ENCODE results near the gene GTF2IRD2. TPM values are rescaled to one million over a fixed set of nuclear protein-coding genes. Genes with fewer than 3 reads are reported as not detected.
"Not testable (repeated sequence)": the region's sequence is repeated elsewhere in the genome, so short reads cannot be mapped to it uniquely, and the experiment has no call there.

The GTF2IRD2 gene
- total RNA-seq (2014; rRNA removed) (0.63 and 3.0 TPM in 2 replicates), Bru-seq, nascent RNA (percentile 48 among the genes with signal in this experiment), BruChase-seq, experiment 1, labeled RNA remaining after a 6-hour chase (percentile 59 among the genes with signal in this experiment), BruChase-seq, experiment 2, labeled RNA remaining after a 2-hour chase (percentile 58 among the genes with signal in this experiment)
- long read RNA-seq, transcript GTF2IRD2-201 (16 exons, 3,558 nt): major isoform, 10 of 73 reads
- long read RNA-seq, transcript GTF2IRD2-205 (3 exons, 578 nt): minor isoform, 9 of 73 reads
- long read RNA-seq, partial matches to known transcripts: 28 of 73 reads
- long read RNA-seq, other reads (novel, unspliced or antisense): 24 of 73 reads

DNA sequence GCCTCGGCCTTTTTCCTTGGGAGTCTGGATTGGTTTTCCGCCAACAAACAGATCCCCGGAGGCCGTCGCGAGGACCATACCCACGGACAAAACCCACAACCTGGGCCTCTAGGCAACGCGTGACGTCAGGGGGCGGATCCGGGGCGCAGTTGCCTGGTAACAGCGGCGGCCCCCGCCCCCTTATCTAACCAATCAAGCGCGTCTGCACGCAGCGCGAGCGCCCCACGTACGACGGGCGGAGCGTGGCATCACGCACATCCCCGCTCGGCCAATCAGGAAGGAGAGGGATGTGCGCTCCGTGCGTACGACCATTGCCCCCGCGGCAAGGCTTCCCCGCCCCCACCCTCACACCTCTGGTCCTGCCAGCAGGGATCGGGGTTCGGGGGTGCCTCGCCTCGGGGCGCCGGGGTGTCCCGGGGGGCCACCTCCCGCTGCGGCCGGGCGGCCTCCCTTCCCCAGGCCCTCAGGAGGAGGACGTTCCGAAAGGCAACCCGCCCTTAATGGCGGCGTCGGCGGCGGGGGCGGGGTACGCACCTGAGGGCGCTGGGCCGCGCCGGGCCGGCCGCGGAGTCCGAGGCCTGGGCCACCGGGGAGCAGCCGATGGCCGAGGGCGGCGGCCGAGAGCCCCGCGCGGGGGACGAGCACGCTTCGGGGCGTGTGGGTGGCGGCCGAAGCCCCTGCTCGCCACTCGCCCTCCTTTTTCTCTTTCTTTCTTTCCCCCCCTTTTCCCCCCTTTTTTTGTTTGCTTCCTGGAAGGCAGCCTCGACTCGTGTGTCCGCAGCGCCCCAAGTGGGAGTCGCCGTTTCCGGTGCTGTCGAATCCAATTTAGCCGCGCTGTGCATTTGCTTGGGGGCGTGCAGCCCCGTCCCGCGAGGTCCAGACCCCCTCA lies at the start of gene GTF2IRD2:
Gene GTF2IRD2, minus strand, starts transcription at position 773 of the 889 bp plus-strand sequence. CDS start 15,227 bp downstream, outside the sequence.
- H3K4me2 ChIP-seq (ENCODE audit: low read length); H3K9ac ChIP-seq (ENCODE audit: low read length); H3K79me2 ChIP-seq (ENCODE audit: low read length); H3K36me3 ChIP-seq (ENCODE audit: low read depth, low read length); H3K9me3 ChIP-seq (ENCODE audit: low read length); DNase-seq; H3K27ac ChIP-seq (ENCODE audit: low read length); POLR2A ChIA-PET (ENCODE audit: unreplicated experiment); H3F3A ChIP-seq (ENCODE audit: low read length, unreplicated experiment); intact Hi-C loops (cut with micrococcal nuclease); H3K4me1 ChIP-seq (ENCODE audit: insufficient read depth, low read length); CTCF ChIA-PET; H2AFZ ChIP-seq (ENCODE audit: low read length); BruUV-seq (replicated peaks); H3K27me3 ChIP-seq (ENCODE audit: low read length); H3K4me3 ChIP-seq (ENCODE audit: low read length); H4K20me1 ChIP-seq (ENCODE audit: low read length); H3K9me2 ChIP-seq (replicated peaks; ENCODE audit: low read length): not testable (repeated sequence)
- peak; percentile 87 for ATAC-seq

DNA sequence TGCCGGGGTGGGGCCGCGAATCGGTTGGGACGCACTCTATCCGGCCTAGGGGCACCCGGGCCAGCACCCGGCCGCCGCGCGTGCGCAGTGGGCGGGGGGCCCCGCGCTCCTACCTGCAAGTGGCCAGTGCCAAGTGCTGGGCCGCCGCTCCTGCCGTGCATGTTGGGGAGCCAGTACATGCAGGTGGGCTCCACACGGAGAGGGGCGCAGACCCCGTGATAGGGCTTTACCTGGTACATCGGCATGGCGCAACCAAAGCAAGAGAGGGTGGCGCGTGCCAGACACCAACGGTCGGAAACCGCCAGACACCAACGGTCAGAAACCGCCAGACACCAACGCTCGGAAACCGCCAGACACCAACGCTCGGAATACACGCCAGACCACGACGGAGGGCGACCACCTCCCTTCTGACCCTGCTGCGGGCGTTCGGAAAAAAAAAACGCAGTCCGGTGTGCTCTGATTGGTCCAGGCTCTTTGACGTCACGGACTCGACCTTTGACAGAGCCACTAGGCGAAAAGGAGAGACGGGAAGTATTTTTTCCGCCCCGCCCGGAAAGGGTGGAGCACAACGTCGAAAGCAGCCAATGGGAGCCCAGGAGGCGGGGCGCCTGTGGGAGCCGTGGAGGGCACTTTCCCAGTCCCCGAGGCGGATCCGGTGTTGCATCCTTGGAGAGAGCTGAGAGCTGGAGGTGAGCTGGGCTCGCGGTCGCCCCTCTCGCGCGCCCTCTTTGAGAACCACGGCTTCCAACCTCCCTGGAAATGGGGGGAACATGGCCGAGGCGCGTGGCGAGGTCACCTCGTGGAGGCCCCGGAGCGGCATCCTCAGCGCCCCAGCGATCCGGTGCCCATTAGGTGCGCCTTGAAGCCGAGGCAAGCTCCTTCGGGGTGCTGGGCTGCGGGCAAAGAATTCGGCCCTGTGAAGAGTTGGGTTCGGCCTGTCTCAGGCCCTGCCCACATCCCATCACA lies 39.0 kb upstream of the GTF2IRD2 start:
- H3K9me2 ChIP-seq (replicated peaks; ENCODE audit: low read length); POLR2A ChIA-PET (ENCODE audit: unreplicated experiment); CTCF ChIA-PET; H3K36me3 ChIP-seq (ENCODE audit: low read depth, low read length); H3K9me3 ChIP-seq (ENCODE audit: low read length); H3K4me1 ChIP-seq (ENCODE audit: insufficient read depth, low read length); H3F3A ChIP-seq (ENCODE audit: low read length, unreplicated experiment); H3K79me2 ChIP-seq (ENCODE audit: low read length); H3K27me3 ChIP-seq (ENCODE audit: low read length); H2AFZ ChIP-seq (ENCODE audit: low read length); H4K20me1 ChIP-seq (ENCODE audit: low read length); BruUV-seq (replicated peaks); intact Hi-C loops (cut with micrococcal nuclease): not testable (repeated sequence)
- Histone ChIP-seq H3K9ac (ENCODE audit: low read length) (peak overlapping the region; percentile 66), H3K4me3 (ENCODE audit: low read length) (peak overlapping the region; percentile 66), H3K27ac (ENCODE audit: low read length) (0 out of 2 replicates have a peak overlapping the region, but pooled peaks have one; percentile 29), H3K4me2 (ENCODE audit: low read length) (peak overlapping the region; percentile 53)
- ATAC-seq (peak; percentile 89), DNase-seq (peak; percentile 76)

DNA sequence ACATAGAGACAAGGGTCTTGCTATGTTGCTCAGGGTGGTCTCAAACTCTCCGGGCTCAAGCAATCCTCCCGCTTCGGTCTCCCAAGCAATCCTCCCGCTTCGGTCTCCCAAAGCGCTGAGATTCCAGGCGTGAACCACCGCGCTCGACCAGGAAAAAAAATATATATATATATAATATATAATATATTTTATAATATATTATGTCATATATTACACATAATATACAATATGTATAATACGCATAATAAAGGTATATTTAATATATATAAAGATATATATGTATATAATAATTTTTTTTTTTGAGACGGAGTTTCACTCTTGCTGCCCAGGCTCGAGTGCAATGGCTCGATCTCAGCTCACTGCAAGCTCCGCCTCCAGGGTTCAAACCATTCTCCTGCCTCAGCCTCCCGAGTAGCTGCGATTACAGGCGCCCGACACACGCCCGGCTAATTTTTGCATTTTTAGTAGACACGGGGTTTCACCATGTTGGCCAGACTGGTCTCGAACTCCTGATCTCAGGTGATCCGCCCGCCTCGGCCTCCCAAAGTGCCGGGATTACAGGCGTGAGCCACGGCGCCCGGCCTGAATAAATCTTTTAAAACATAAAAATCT lies 38.2 kb upstream of the GTF2IRD2 start:
- H3K4me3 ChIP-seq (ENCODE audit: low read length); H2AFZ ChIP-seq (ENCODE audit: low read length); ATAC-seq; H3K36me3 ChIP-seq (ENCODE audit: low read depth, low read length); H3K4me2 ChIP-seq (ENCODE audit: low read length); H3K9ac ChIP-seq (ENCODE audit: low read length); H4K20me1 ChIP-seq (ENCODE audit: low read length); H3K27me3 ChIP-seq (ENCODE audit: low read length); CTCF ChIA-PET; H3K9me2 ChIP-seq (replicated peaks; ENCODE audit: low read length); DNase-seq; BruUV-seq (replicated peaks); H3K9me3 ChIP-seq (ENCODE audit: low read length); H3K79me2 ChIP-seq (ENCODE audit: low read length); H3F3A ChIP-seq (ENCODE audit: low read length, unreplicated experiment); H3K27ac ChIP-seq (ENCODE audit: low read length); H3K4me1 ChIP-seq (ENCODE audit: insufficient read depth, low read length); POLR2A ChIA-PET (ENCODE audit: unreplicated experiment); intact Hi-C loops (cut with micrococcal nuclease): not testable (repeated sequence)

DNA sequence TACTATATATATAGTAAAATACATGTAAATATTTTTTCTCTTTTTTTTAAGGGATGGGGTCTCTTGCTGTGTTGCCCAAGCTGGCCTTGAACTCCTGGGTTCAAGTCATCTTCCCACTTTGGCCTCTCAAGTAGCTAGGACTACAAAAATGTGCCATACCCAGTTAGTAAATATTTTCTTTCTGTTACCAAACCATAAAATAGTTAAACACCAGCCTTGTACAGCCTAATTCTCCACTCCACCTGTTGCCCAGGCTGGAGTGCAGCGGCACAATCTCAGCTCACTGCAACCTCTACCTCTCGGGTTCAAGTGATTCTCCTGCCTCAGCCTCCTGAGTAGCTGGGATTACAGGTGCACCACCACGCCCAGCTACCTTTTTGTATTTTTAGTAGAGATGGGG lies 33.9 kb upstream of the GTF2IRD2 start:
- H2AFZ ChIP-seq (ENCODE audit: low read length); H3K4me3 ChIP-seq (ENCODE audit: low read length); H3F3A ChIP-seq (ENCODE audit: low read length, unreplicated experiment); H3K36me3 ChIP-seq (ENCODE audit: low read depth, low read length); H3K9me2 ChIP-seq (replicated peaks; ENCODE audit: low read length); H4K20me1 ChIP-seq (ENCODE audit: low read length); H3K9ac ChIP-seq (ENCODE audit: low read length); H3K4me2 ChIP-seq (ENCODE audit: low read length); H3K79me2 ChIP-seq (ENCODE audit: low read length); H3K4me1 ChIP-seq (ENCODE audit: insufficient read depth, low read length); H3K9me3 ChIP-seq (ENCODE audit: low read length); CTCF ChIA-PET; BruUV-seq (replicated peaks); DNase-seq; POLR2A ChIA-PET (ENCODE audit: unreplicated experiment); H3K27me3 ChIP-seq (ENCODE audit: low read length); H3K27ac ChIP-seq (ENCODE audit: low read length); intact Hi-C loops (cut with micrococcal nuclease); ATAC-seq: not testable (repeated sequence)

DNA sequence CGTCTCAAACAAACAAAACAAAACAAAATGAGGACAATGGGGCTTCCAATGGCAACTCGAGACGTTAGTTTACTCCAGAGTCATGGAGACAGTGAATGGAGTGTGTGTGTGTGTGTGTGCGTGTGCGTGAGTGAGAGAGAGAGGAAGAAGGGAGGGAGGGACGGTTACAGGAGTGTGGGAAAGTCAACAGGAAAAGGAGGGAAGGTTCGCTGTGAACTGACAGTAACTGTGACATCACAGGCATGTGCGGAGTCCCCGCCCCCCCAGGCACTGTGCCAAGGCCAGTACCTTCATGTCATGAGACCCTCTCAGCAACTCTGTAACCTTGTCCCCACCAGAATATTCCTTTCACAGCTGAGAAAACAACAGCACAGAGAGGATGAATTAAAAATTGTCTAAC lies 30.7 kb upstream of the GTF2IRD2 start:
- H3F3A ChIP-seq (ENCODE audit: low read length, unreplicated experiment); H4K20me1 ChIP-seq (ENCODE audit: low read length); H3K9me2 ChIP-seq (replicated peaks; ENCODE audit: low read length); ATAC-seq; H3K4me2 ChIP-seq (ENCODE audit: low read length); H3K9ac ChIP-seq (ENCODE audit: low read length); H3K27ac ChIP-seq (ENCODE audit: low read length); H3K36me3 ChIP-seq (ENCODE audit: low read depth, low read length); intact Hi-C loops (cut with micrococcal nuclease); H3K4me1 ChIP-seq (ENCODE audit: insufficient read depth, low read length); POLR2A ChIA-PET (ENCODE audit: unreplicated experiment); H3K27me3 ChIP-seq (ENCODE audit: low read length); DNase-seq; H3K9me3 ChIP-seq (ENCODE audit: low read length); H2AFZ ChIP-seq (ENCODE audit: low read length); BruUV-seq (replicated peaks); H3K79me2 ChIP-seq (ENCODE audit: low read length); H3K4me3 ChIP-seq (ENCODE audit: low read length); CTCF ChIA-PET: not testable (repeated sequence)

Data from PC-3 (cell line).